Measurements from ENCODE around the gene RFPL3. TPM values are rescaled to one million over a fixed set of nuclear protein-coding genes. Genes with fewer than 3 reads are reported as not detected.

The RFPL3 gene
- total and polyA plus RNA-seq, 2 donors (not counting 1 experiment from before 2014, with no cell fraction given): not detected

DNA sequence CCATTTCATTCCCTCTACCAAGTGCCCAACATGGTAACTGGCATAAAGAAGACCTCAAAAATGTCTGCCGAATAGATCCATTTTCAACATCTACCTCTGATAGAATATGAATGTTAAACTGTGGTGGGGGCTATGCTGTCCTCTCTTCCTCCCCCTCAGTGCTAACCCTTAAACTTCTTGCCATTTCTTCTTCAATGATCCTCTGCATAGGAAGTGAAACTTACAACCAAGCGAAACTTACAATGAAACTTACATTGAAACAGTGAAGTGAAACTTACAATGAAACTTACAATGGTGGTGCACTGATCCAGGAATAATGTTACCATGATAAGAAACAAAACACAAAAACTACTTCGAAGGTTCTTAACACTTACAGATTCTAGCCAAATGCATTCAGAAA is 49.6 kb downstream of the RFPL3 start:
- Histone ChIP-seq H3K4me3 (replicated peaks in 1 of 4; ENCODE audit: control extremely low read depth in 1 of 4, insufficient read depth in 1 of 4, low read depth in 3 of 4, low read length in 4 of 4) (no peak overlapping the region), H3K27ac (ENCODE audit: insufficient read depth, low read length) (no peak overlapping the region), H3K4me1 (ENCODE audit: control insufficient read depth, extremely low read depth, insufficient read depth, low read length) (no peaks in the 10 kb centered on the region), H4K20me1 (ENCODE audit: control insufficient read depth, extremely low read depth, insufficient read depth, low read length) (no peaks in the 10 kb centered on the region), H3K79me2 (ENCODE audit: control insufficient read depth, insufficient read depth, low read length) (peaks cover 24% of the 10 kb centered on the region), H3K9me3 (ENCODE audit: control insufficient read depth, insufficient read depth, low read depth, low read length) (no peaks in the 10 kb centered on the region), H3K27me3 (ENCODE audit: control insufficient read depth, insufficient read depth, low read length) (no peaks in the 10 kb centered on the region), H3K4me2 (ENCODE audit: extremely low read depth, insufficient read depth, low read length) (no peak overlapping the region), H3K9ac (ENCODE audit: insufficient read depth, low read length) (no peak overlapping the region), H3K36me3 (ENCODE audit: control insufficient read depth, insufficient read depth, low read length) (peaks cover 5% of the 10 kb centered on the region), H2AFZ (ENCODE audit: low read length) (no peak overlapping the region)
- DNase-seq (ENCODE audit: low read depth in 2 of 2): no peak
- TF ChIP-seq, protein P1, sequence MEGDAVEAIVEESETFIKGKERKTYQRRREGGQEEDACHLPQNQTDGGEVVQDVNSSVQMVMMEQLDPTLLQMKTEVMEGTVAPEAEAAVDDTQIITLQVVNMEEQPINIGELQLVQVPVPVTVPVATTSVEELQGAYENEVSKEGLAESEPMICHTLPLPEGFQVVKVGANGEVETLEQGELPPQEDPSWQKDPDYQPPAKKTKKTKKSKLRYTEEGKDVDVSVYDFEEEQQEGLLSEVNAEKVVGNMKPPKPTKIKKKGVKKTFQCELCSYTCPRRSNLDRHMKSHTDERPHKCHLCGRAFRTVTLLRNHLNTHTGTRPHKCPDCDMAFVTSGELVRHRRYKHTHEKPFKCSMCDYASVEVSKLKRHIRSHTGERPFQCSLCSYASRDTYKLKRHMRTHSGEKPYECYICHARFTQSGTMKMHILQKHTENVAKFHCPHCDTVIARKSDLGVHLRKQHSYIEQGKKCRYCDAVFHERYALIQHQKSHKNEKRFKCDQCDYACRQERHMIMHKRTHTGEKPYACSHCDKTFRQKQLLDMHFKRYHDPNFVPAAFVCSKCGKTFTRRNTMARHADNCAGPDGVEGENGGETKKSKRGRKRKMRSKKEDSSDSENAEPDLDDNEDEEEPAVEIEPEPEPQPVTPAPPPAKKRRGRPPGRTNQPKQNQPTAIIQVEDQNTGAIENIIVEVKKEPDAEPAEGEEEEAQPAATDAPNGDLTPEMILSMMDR (conservative IDR thresholded peaks at IDR 0.05 in 1 of 2, IDR thresholded peaks at IDR 0.05 in 1 of 2; ENCODE audit: low read depth in 1 of 2, low read length in 2 of 2): no peak
- TF ChIP-seq EZH2 (IDR thresholded peaks at IDR 0.05; ENCODE audit: low read length, missing control alignments): no peak

DNA sequence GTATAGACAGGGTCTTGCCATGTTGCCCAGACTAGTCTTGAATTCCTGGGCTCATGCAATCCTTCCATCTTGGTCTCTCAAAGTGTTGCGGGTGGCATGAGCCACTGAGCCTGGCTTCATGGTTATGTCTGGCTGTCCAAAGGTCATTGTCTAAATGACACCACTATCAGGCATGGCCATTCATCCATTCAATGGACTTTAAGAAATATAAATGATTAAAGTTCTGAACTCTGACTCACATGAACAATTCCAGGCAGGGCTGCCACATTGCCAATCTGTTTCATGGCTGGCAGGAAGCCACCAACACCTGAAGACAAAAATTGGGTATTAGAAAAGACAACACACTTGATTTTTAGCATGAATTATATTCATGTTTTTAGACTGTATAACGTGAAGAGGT is 50.3 kb downstream of the RFPL3 start:
- TF ChIP-seq EZH2 (IDR thresholded peaks at IDR 0.05; ENCODE audit: low read length, missing control alignments): no peak
- TF ChIP-seq, protein P1 (conservative IDR thresholded peaks at IDR 0.05 in 1 of 2, IDR thresholded peaks at IDR 0.05 in 1 of 2; ENCODE audit: low read depth in 1 of 2, low read length in 2 of 2): no peak
- H4K20me1 ChIP-seq (ENCODE audit: control insufficient read depth, extremely low read depth, insufficient read depth, low read length): no peaks in the 10 kb centered on the region
- no peaks in the 10 kb centered on the region for H3K27me3 ChIP-seq (ENCODE audit: control insufficient read depth, insufficient read depth, low read length)
- no peak overlapping the region for H3K27ac ChIP-seq (ENCODE audit: insufficient read depth, low read length)
- no peak overlapping the region for H3K9ac ChIP-seq (ENCODE audit: insufficient read depth, low read length)
- no peak for DNase-seq (ENCODE audit: low read depth in 2 of 2)
- no peaks in the 10 kb centered on the region for H3K4me1 ChIP-seq (ENCODE audit: control insufficient read depth, extremely low read depth, insufficient read depth, low read length)
- no peak overlapping the region for H3K4me3 ChIP-seq (replicated peaks in 1 of 4; ENCODE audit: control extremely low read depth in 1 of 4, insufficient read depth in 1 of 4, low read depth in 3 of 4, low read length in 4 of 4)
- no peak overlapping the region for H2AFZ ChIP-seq (ENCODE audit: low read length)
- no peaks in the 10 kb centered on the region for H3K9me3 ChIP-seq (ENCODE audit: control insufficient read depth, insufficient read depth, low read depth, low read length)
- H3K79me2 ChIP-seq (ENCODE audit: control insufficient read depth, insufficient read depth, low read length): peaks cover 24% of the 10 kb centered on the region
- no peak overlapping the region for H3K4me2 ChIP-seq (ENCODE audit: extremely low read depth, insufficient read depth, low read length)
- peaks cover 5% of the 10 kb centered on the region for H3K36me3 ChIP-seq (ENCODE audit: control insufficient read depth, insufficient read depth, low read length)

DNA sequence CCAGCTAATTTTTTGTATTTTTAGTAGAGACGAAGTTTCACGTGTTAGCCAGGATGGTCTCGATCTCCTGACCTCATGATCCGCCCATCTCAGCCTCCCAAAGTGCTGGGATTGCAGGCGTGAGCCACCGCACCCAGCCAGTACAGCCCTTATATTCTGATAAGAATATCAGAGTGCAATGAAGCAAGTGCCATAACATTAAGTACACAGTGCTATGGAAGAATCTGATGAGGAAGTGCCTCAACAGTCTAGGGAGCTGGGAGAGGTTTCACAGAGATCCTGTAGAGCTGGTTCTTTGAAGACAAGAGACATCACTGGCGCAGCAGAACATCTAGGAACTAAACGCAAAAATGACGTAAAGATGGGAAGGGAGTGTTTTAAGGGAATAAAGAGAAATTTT is 52.3 kb downstream of the RFPL3 start:
- DNase-seq (ENCODE audit: low read depth in 2 of 2): no peak

More for the DNA sequence above, 52.3 kb downstream of the RFPL3 start:
- Histone ChIP-seq H3K36me3 (ENCODE audit: control insufficient read depth, insufficient read depth, low read length) (peaks cover 3% of the 10 kb centered on the region), H3K27ac (ENCODE audit: insufficient read depth, low read length) (no peak overlapping the region), H3K79me2 (ENCODE audit: control insufficient read depth, insufficient read depth, low read length) (peaks cover 24% of the 10 kb centered on the region), H3K4me1 (ENCODE audit: control insufficient read depth, extremely low read depth, insufficient read depth, low read length) (no peaks in the 10 kb centered on the region), H3K9ac (ENCODE audit: insufficient read depth, low read length) (no peak overlapping the region), H3K4me2 (ENCODE audit: extremely low read depth, insufficient read depth, low read length) (no peak overlapping the region), H4K20me1 (ENCODE audit: control insufficient read depth, extremely low read depth, insufficient read depth, low read length) (no peaks in the 10 kb centered on the region), H3K27me3 (ENCODE audit: control insufficient read depth, insufficient read depth, low read length) (no peaks in the 10 kb centered on the region), H3K9me3 (ENCODE audit: control insufficient read depth, insufficient read depth, low read depth, low read length) (no peaks in the 10 kb centered on the region), H3K4me3 (replicated peaks in 1 of 4; ENCODE audit: control extremely low read depth in 1 of 4, insufficient read depth in 1 of 4, low read depth in 3 of 4, low read length in 4 of 4) (no peak overlapping the region), H2AFZ (ENCODE audit: low read length) (no peak overlapping the region)
- no peak for TF ChIP-seq EZH2 (IDR thresholded peaks at IDR 0.05; ENCODE audit: low read length, missing control alignments)
- TF ChIP-seq, protein P1 (conservative IDR thresholded peaks at IDR 0.05 in 1 of 2, IDR thresholded peaks at IDR 0.05 in 1 of 2; ENCODE audit: low read depth in 1 of 2, low read length in 2 of 2): no peak

Data from fibroblast of lung (primary cell).